Central memory CD4-positive, alpha-beta T cell (primary cell): ENCODE measurements around the gene HTR3D.

ENCODE experiments used
- DNase-seq: peaks from one replicate; pipeline ENCODE4 v3.0.0; 2022

HTR3D gene

DNA sequence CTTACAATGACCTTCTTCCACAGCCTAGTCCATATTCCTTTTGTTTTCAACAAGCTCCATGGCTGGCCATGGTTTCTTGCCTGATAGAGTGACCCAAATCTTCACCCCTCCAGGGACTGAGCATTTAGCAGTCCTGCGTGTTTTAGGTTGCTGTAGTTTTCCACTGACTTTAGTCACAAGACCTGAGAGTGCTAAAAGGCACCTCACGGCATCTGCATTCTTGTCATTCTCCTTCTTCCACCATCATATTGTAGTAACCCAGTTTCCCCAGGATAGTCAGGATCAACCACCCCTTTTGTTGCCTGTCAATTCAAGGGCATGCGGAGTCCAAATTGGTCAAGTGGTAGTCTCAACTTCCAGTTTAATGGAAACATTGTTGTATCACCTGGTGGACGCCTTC is 42.1 kb downstream of the HTR3D start:
- no peak for DNase-seq

DNA sequence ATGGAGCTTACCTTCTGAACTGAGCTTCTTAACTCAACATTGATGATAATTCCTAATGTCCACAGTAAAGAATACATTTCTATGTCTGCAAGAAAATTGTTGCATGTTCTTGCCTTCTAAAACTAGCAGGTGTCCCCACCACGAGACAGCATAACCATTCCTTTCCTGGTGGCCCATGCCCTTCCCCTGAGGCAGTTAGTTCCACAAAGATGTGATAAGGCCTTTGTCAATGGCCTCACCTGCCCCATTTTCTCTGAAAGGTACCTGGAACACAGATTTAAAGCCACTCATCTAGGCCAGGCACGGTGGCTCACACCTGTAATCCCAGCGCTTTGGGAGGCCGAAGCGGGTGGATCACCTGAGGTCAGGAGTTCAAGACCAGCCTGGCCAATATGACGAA is 44.4 kb downstream of the HTR3D start:
- no peak for DNase-seq

DNA sequence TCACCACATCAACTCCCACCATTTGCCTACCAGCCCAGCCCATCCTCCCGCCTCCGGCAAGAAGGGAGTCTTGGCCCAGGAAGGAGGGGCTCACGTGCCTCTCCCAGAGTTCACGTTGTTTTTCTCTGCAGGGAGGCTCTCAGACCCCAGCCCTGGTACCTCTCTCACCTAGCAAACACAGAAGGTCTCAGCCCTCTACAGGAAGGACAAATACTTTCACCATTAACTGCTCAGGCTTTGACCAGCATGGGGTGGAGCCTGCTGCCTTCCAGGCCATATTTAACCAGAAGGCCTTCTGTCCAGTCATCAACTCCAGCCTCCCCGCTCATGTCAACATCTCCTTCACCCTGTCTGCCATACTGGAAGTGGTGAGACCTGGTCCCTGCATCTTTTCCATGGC is 46.3 kb downstream of the HTR3D start:
- DNase-seq, result no peak

DNA sequence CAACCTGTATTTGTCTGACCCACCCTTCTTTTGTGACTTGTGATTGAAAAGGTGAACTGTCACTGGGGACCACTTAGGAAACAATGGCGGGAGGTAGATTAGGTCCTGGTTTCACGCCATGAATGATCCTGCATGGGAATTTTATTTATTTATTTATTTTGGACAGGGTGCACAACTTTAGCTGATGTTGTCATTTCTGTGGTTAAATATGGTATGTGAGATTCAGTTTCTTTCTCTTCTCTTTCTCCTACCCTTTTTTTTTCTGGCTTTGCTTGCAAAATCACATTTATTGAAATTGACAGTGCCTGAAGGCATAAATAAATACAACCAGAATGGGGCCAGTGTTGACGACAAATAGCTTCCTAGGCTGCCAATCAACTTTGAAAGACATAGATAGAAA is 47.3 kb downstream of the HTR3D start:
- DNase-seq, result no peak

DNA sequence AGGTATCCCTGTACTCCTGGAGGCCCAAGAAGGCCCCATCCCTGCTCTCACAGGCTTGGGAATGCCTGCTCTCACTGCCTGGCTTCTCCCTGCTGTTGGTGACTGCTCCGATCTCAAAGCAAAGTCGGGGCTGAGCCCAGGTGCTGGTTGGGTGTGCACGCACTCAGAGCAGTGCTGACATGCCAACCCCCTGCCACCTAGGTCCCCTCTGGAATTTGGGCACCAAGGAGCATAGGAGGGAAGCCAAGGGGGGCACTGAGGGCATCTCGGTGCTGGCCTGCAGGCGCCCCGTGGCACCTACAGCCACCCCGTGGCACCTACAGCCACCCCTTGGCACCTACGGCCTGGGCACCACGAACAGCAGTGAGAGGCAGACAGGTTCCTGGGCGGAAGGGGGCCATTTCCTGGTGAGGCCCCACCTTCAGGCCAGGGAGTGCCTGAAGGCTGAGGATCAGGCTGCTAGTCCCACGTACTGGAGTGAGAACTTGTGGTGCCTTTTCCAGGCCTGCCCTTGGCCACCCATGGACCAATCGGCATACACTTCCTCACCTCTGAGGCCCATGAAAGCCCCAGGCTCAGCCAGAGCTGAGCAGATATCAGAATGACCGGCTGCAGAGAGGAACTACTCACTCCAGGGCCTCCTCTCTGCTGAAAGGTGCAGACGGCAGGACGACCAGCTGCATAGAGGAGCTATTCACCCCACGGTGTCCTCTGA is 49.7 kb downstream of the HTR3D start:
- no peak for DNase-seq

DNA sequence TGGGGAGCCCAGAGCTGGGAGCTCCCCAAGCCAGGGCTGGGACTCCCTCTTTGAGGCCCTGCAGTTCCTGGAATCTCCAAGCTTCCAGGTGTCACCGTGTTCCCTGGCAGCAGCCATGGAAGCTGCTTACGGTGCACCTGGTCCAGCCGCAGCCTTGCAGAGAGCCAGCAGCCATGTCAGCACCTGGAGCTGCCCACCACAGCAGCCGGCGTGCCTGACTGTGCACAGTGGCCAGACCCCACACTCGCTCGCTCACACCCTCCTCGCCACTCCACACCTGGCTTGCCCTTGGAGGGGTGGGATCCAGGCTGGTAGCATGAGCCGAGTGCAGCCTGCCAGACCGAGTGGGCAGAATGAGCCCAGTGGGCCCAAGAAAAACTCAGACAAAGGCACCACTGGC is 50.5 kb downstream of the HTR3D start:
- DNase-seq, result no peak

DNA sequence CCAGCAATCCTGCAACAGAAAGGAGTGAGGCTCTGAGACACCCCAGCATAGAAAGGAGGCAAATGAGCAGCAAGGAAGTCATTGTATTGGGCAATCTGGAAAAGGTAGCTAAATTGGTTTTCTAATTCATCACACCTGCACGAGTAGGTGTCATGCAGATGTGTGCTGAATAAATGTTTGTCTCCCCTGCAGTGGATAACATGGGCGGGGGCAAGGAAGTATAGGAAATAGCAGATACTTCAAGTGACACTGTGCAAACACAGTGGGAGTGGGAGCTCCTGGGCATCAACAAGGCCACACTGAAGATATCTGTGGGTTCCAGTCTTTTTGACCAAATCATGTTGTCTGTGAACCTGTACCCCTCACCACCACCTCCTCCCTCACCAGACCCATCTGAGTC is 50.9 kb downstream of the HTR3D start:
- no peak for DNase-seq

DNA sequence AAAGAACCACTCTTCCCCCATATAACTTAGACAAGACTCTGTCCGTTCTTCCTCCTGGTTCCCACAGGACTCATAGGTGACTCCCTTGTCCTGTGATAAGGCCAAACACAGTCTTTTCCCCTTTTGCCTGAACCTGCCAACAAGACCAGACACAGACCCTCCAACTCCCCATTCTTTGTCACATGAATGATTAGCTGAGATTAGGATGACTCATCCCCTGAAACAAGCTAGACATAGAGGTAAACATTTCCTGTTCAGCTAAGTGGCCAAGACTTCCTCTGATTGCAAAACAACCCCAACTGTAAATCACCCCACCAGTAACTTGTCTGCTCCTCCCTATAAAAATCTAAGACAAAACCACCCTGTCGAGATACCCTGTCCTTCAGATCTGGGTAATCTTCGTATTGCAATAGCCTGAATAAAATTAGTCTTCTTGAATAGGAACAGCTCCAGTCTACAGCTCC is 53.9 kb downstream of the HTR3D start:
- no peak for DNase-seq
